B cell (primary cell): ENCODE measurements around the gene SLC12A3. TPM values are rescaled to one million over a fixed set of nuclear protein-coding genes. Genes with fewer than 3 reads are reported as not detected.
A peak's percentile ranks its signal among the peaks of the same experiment; 100 is the strongest.

ENCODE experiments used
- ATAC-seq: fragments of 200-7000 bp; cut with Tn5 transposase; one replicate; pipeline ENCODE4 v1.10.0; 2021; ENCODE audit warnings: low read depth, mild to moderate bottlenecking, moderate number of reproducible peaks, moderate library complexity
- CTCF ChIA-PET: fragments of 350-600 bp; sonication (Branson Sonifier 250); formaldehyde crosslinking; loops from one replicate; lab custom pipeline; 2021; ENCODE audit warnings: antibody characterized with exemption, inconsistent platforms; lab: Charles Lee
- POLR2A ChIA-PET: fragments of 350-600 bp; sonication (Branson Sonifier 250); formaldehyde crosslinking; loops from one replicate; lab custom pipeline; 2021; ENCODE audit warnings: antibody characterized with exemption; lab: Charles Lee
- DNase-seq: peaks from one replicate; pipeline ENCODE4 v3.0.0; 2013
- H2AFZ ChIP-seq: 2 replicates; pipeline ENCODE4 v1.6.1; 2012; ENCODE audit warnings: mild to moderate bottlenecking, low read depth, low read length; ENCODE audit not compliant: insufficient read depth, poor library complexity, severe bottlenecking
- H3K27ac ChIP-seq, 2 donors: 1 replicate in 1 of 2; 2 replicates in 1 of 2; pipeline ENCODE4 v1.5.1; 2012 to 2013; ENCODE audit warnings: low read length in 2 of 2, mild to moderate bottlenecking in 2 of 2, moderate library complexity in 1 of 2
- H3K27me3 ChIP-seq, 4 experiments: fragments of 200-600 bp in 1 of 4; sonication (generic) in 1 of 4; replicated peaks in 1 of 4; 1 replicate in 2 of 4; 2 replicates in 2 of 4; pipeline versions ENCODE4 v1.6.1 to v1.7.0; 2013 to 2016; ENCODE audit warnings: low read length in 3 of 4, mild to moderate bottlenecking in 2 of 4, mixed read lengths in 1 of 4, moderate library complexity in 1 of 4; ENCODE audit not compliant: insufficient read depth in 4 of 4, control insufficient read depth in 3 of 4; ENCODE audit errors: control extremely low read depth in 1 of 4
- H3K36me3 ChIP-seq, 2 experiments: replicated peaks in 1 of 2; 1 replicate in 1 of 2; 2 replicates in 1 of 2; pipeline versions ENCODE4 v1.6.1 to v1.7.1; 2013; ENCODE audit warnings: low read length in 1 of 2; ENCODE audit not compliant: insufficient read depth in 2 of 2, control insufficient read depth in 1 of 2; ENCODE audit errors: control extremely low read depth in 1 of 2, extremely low read depth in 1 of 2
- H3K4me1 ChIP-seq, 2 donors: fragments of 200-600 bp in 1 of 2; sonication (generic) in 1 of 2; 1 replicate in 1 of 2; 2 replicates in 1 of 2; pipeline versions ENCODE4 v1.5.1 to v1.6.1; 2013 to 2017; ENCODE audit warnings: low read length in 2 of 2; ENCODE audit not compliant: control insufficient read depth in 2 of 2, insufficient read depth in 2 of 2
- H3K4me2 ChIP-seq: replicated peaks from 2 replicates; pipeline ENCODE3; 2012; ENCODE audit warnings: mild to moderate bottlenecking, low read depth, low read length; ENCODE audit not compliant: poor library complexity, severe bottlenecking
- H3K4me3 ChIP-seq, 5 experiments: fragments of 200-600 bp in 1 of 5; sonication (generic) in 1 of 5; 1 replicate in 3 of 5; 2 replicates in 2 of 5; pipeline versions ENCODE4 v1.5.1 to v1.7.0; 2011 to 2016; ENCODE audit warnings: low read length in 4 of 5, mild to moderate bottlenecking in 4 of 5, low read depth in 2 of 5, control low read depth in 1 of 5, moderate library complexity in 1 of 5; ENCODE audit not compliant: insufficient read depth in 1 of 5; ENCODE audit errors: control extremely low read depth in 1 of 5, extremely low read depth in 1 of 5
- H3K79me2 ChIP-seq: fragments of 200-600 bp; sonication (generic); one replicate; pipeline ENCODE4 v1.6.0; 2016; ENCODE audit warnings: low read length; ENCODE audit not compliant: control insufficient read depth, insufficient read depth
- H3K9ac ChIP-seq: fragments of 200-600 bp; sonication (generic); 2 replicates; pipeline ENCODE4 v1.6.1; 2017; ENCODE audit warnings: mild to moderate bottlenecking, low read length, moderate library complexity
- H3K9me3 ChIP-seq, 3 donors: one replicate each; pipeline versions ENCODE4 v1.6.1 to v1.7.1; 2013; ENCODE audit warnings: low read length in 2 of 3; ENCODE audit not compliant: control insufficient read depth in 2 of 3, insufficient read depth in 1 of 3; ENCODE audit errors: control extremely low read depth in 1 of 3
- H4K20me1 ChIP-seq: 2 replicates; pipeline ENCODE4 v1.6.0; 2012; ENCODE audit warnings: mild to moderate bottlenecking, low read length; ENCODE audit not compliant: insufficient read depth, control insufficient read depth, poor library complexity, severe bottlenecking
- H3K27ac Mint-ChIP-seq: one replicate; pipeline ENCODE4 v1.8.0; 2021; ENCODE audit warnings: mixed read lengths
- H3K27me3 Mint-ChIP-seq: one replicate; pipeline ENCODE4 v1.8.0; 2021; ENCODE audit warnings: mixed read lengths
- H3K4me1 Mint-ChIP-seq: one replicate; pipeline ENCODE4 v1.8.0; 2021; ENCODE audit warnings: mixed read lengths
- H3K4me3 Mint-ChIP-seq: one replicate; pipeline ENCODE4 v1.8.0; 2021; ENCODE audit warnings: mixed read lengths
- H3K9me3 Mint-ChIP-seq: one replicate; pipeline ENCODE4 v1.8.0; 2022; ENCODE audit warnings: mixed read lengths; ENCODE audit not compliant: insufficient read depth
- CTCF ChIP-seq: fragments of 200-600 bp; IDR thresholded peaks from one replicate; pipeline ENCODE4 v1.8.0; 2022; ENCODE audit warnings: antibody characterized with exemption, mild to moderate bottlenecking
- EZH2 ChIP-seq: IDR thresholded peaks from 2 replicates; pipeline ENCODE4 v1.6.1; 2012; ENCODE audit warnings: borderline replicate concordance, low read depth, mild to moderate bottlenecking, moderate library complexity, low read length; ENCODE audit not compliant: insufficient read depth, poor library complexity, severe bottlenecking
- WGBS: methylation state at CpG from one replicate; pipeline ENCODE4 v1.1.5; 2013; ENCODE audit warnings: missing lambda C conversion rate; ENCODE audit not compliant: insufficient coverage; 5-methylcytosine and 5-hydroxymethylcytosine counted together
- intact Hi-C: fragments of 100-400 bp; cut with micrococcal nuclease; formaldehyde crosslinking; loops from one replicate; pipeline ENCODE4 v1.10.0; 2022
- polyA plus RNA-seq: library from polyadenylated mRNA; depleted of rRNA; stranded (reverse); fragments of >200 nt; gene quantifications from 2 replicates; pipeline ENCODE4 v1.2.3, GENCODE V29; 2012
- total RNA-seq, 2 donors: library from RNA; stranded (reverse); fragments of 120-200 nt in 1 of 2; gene quantifications; 1 replicate in 1 of 2; 2 replicates in 1 of 2; pipeline versions ENCODE4 v1.2.3 to v1.2.4, GENCODE V29; 2013 to 2022

The SLC12A3 gene
- total and polyA plus RNA-seq, 2 donors (not counting 1 experiment from before 2014, with no cell fraction given): 1.3 to 4.9 TPM

DNA sequence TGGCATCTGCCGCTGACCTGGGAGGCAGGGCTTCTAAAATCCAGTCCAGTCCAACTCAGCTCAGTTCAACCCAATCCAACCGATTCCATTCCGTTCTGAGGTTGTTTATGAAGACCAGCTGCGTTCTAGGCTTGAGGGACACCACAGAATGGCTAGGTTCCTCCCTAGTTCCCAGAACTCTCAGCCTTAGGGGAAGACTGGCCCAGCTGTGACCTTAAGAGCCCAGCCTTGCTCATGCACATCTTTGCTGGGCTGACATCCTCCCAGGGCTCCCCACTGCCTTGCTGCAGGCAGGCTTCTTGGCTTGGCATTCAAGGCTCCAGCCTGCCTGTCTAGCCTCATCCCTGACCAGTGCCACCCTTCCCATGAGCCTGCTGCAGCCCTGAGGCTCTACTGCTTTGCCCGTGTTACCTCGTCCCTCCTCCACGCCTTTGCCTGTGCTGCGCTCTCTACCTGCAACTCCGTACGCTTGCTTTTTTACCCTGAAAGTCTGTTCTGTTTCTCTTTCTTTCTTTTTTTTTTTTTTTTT lies 7.9 kb downstream of the SLC12A3 start:
- DNase-seq (no peak), ATAC-seq (no peak)
- Histone ChIP-seq H3K4me1 (peaks cover 11 to 39% of the 10 kb centered on the region in 2 donors), H4K20me1 (no peaks in the 10 kb centered on the region), H3K27ac (no peak overlapping the region), H3K9me3 (no peaks in the 10 kb centered on the region), H3K4me3 (no peak overlapping the region), H3K79me2 (peaks cover 7% of the 10 kb centered on the region), H3K36me3 (no peaks in the 10 kb centered on the region), H3K4me2 (no peak overlapping the region), H3K27me3 (no peaks in the 10 kb centered on the region), H3K9ac (no peak overlapping the region), H2AFZ (no peak overlapping the region)
- no peak for TF ChIP-seq EZH2
- TF ChIP-seq CTCF: no peak
- Mint-ChIP-seq H3K9me3 (no peaks in the 10 kb centered on the region), H3K27ac (no peak overlapping the region), H3K4me1 (peaks cover 29% of the 10 kb centered on the region), H3K27me3 (no peaks in the 10 kb centered on the region), H3K4me3 (no peak overlapping the region)
- WGBS: 75% methylated on average over 7 of the region's 10 CpGs
- POLR2A ChIA-PET: interaction anchor here (0.5 to 0.7 kb wide), 2 partner anchors 9 to 147 kb away, joined by 4 to 10 read pairs; no protein-coding TSS in a partner anchor
- intact Hi-C loops: no loop called here
- CTCF ChIA-PET: no interaction called here

DNA sequence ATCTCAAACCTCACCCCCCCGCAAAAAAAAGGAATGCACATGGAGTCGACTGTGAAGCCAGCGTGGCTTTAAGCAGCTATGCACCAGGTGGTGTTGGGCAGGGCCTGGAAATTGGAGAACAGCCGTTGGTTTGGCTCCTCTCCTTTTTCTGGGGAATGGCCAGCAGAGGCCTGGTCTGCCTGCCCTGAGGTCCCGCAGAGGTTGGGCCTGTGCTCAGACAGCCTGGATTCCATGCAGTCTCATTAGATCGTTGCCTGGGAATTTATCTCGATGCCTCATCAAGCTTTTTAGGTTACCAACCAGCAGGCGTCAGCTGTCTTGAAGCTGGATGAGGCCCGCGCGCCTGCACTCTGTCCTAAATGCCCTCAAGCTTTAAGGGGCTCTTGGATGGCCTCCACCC lies 9.8 kb downstream of the SLC12A3 start:
- H4K20me1 ChIP-seq: no peaks in the 10 kb centered on the region
- DNase-seq: no peak
- Mint-ChIP-seq H3K4me1 (peaks cover 25% of the 10 kb centered on the region), H3K9me3 (no peaks in the 10 kb centered on the region), H3K27ac (peak overlapping the region; percentile 32), H3K4me3 (no peak overlapping the region), H3K27me3 (no peaks in the 10 kb centered on the region)
- no peak overlapping the region for H3K4me3 ChIP-seq
- H3K27ac ChIP-seq: no peak overlapping the region
- ChIA-PET POLR2A (interaction anchor here (1.0 to 1.3 kb wide), 3 partner anchors 10 to 58 kb away, joined by 3 to 4 read pairs (median 4); partner anchors contain the start of gene HERPUD1), CTCF (interaction anchor here (0.7 to 1.2 kb wide), 5 partner anchors 8 to 70 kb away, joined by 3 to 5 read pairs (median 3); no protein-coding TSS in a partner anchor)
- H3K36me3 ChIP-seq: no peaks in the 10 kb centered on the region
- no peaks in the 10 kb centered on the region for H3K79me2 ChIP-seq
- 90% methylated on average over 7 of the region's 11 CpGs for WGBS
- H3K4me1 ChIP-seq: peaks cover 7 to 23% of the 10 kb centered on the region in 2 donors
- no peak for ATAC-seq
- H3K4me2 ChIP-seq: no peak overlapping the region
- H2AFZ ChIP-seq: no peak overlapping the region
- no peak overlapping the region for H3K9ac ChIP-seq
- no peaks in the 10 kb centered on the region for H3K27me3 ChIP-seq
- TF ChIP-seq EZH2 (no peak), CTCF (no peak)
- intact Hi-C loops: no loop called here
- no peaks in the 10 kb centered on the region for H3K9me3 ChIP-seq
